ENCODE measurements around the gene ELP4. TPM values are rescaled to one million over a fixed set of nuclear protein-coding genes. Genes with fewer than 3 reads are reported as not detected.

The ELP4 gene
- total and polyA plus RNA-seq, 9 donors: 12.0 to 18.8 (median 15.3) TPM

GRCh38 chr11:31761636-31762035 is 252.1 kb downstream of the ELP4 start:
- Histone ChIP-seq H3K4me1 (ENCODE audit: control insufficient read depth, insufficient read depth, low read length) (no peaks in the 10 kb centered on the region), H3K27ac (ENCODE audit: low read length) (no peak overlapping the region), H3K9me3 (replicated peaks; ENCODE audit: control insufficient read depth, low read depth, low read length) (no peaks in the 10 kb centered on the region), H3K36me3 (ENCODE audit: control insufficient read depth, insufficient read depth, low read length) (no peaks in the 10 kb centered on the region), H3K4me3 (ENCODE audit: low read length) (no peak overlapping the region), H3K27me3 (ENCODE audit: control insufficient read depth, insufficient read depth, low read length) (no peaks in the 10 kb centered on the region)
- no peak for DNase-seq
- WGBS (ENCODE audit: insufficient coverage): no CpG with 5 or more reads among the region's 1 CpG

GRCh38 chr11:31763296-31763695 is 253.7 kb downstream of the ELP4 start:
- Histone ChIP-seq H3K27me3 (ENCODE audit: control insufficient read depth, insufficient read depth, low read length) (no peaks in the 10 kb centered on the region), H3K9me3 (replicated peaks; ENCODE audit: control insufficient read depth, low read depth, low read length) (no peaks in the 10 kb centered on the region)

GRCh38 chr11:31764261-31764660 is 254.7 kb downstream of the ELP4 start:
- H3K27ac ChIP-seq (ENCODE audit: low read length): no peak overlapping the region
- no peaks in the 10 kb centered on the region for H3K9me3 ChIP-seq (replicated peaks; ENCODE audit: control insufficient read depth, low read depth, low read length)
- H3K36me3 ChIP-seq (ENCODE audit: control insufficient read depth, insufficient read depth, low read length): no peaks in the 10 kb centered on the region
- DNase-seq: no peak
- H3K27me3 ChIP-seq (ENCODE audit: control insufficient read depth, insufficient read depth, low read length): no peaks in the 10 kb centered on the region
- H3K4me1 ChIP-seq (ENCODE audit: control insufficient read depth, insufficient read depth, low read length): no peaks in the 10 kb centered on the region
- H3K4me3 ChIP-seq (ENCODE audit: low read length): no peak overlapping the region
- no CpG with 5 or more reads among the region's 5 CpGs for WGBS (ENCODE audit: insufficient coverage)

More at GRCh38 chr11:31763296-31763695, 253.7 kb downstream of the ELP4 start:
- DNase-seq: no peak
- no peak overlapping the region for H3K4me3 ChIP-seq (ENCODE audit: low read length)
- no peaks in the 10 kb centered on the region for H3K36me3 ChIP-seq (ENCODE audit: control insufficient read depth, insufficient read depth, low read length)
- no peak overlapping the region for H3K27ac ChIP-seq (ENCODE audit: low read length)
- H3K4me1 ChIP-seq (ENCODE audit: control insufficient read depth, insufficient read depth, low read length): no peaks in the 10 kb centered on the region

GRCh38 chr11:31764766-31765165 is 255.2 kb downstream of the ELP4 start:
- H3K9me3 ChIP-seq (replicated peaks; ENCODE audit: control insufficient read depth, low read depth, low read length): no peaks in the 10 kb centered on the region
- WGBS (ENCODE audit: insufficient coverage): 20% methylated on average over 1 of the region's 5 CpGs
- H3K36me3 ChIP-seq (ENCODE audit: control insufficient read depth, insufficient read depth, low read length): no peaks in the 10 kb centered on the region
- no peaks in the 10 kb centered on the region for H3K4me1 ChIP-seq (ENCODE audit: control insufficient read depth, insufficient read depth, low read length)
- no peak overlapping the region for H3K4me3 ChIP-seq (ENCODE audit: low read length)
- no peaks in the 10 kb centered on the region for H3K27me3 ChIP-seq (ENCODE audit: control insufficient read depth, insufficient read depth, low read length)
- DNase-seq: peak; percentile 13
- no peak overlapping the region for H3K27ac ChIP-seq (ENCODE audit: low read length)

- DNase-seq: no peak
- no peak overlapping the region for H3K4me3 ChIP-seq (ENCODE audit: low read length)
- H3K9me3 ChIP-seq (replicated peaks; ENCODE audit: control insufficient read depth, low read depth, low read length): no peaks in the 10 kb centered on the region
- no peaks in the 10 kb centered on the region for H3K4me1 ChIP-seq (ENCODE audit: control insufficient read depth, insufficient read depth, low read length)
- H3K27me3 ChIP-seq (ENCODE audit: control insufficient read depth, insufficient read depth, low read length): no peaks in the 10 kb centered on the region
- no peaks in the 10 kb centered on the region for H3K36me3 ChIP-seq (ENCODE audit: control insufficient read depth, insufficient read depth, low read length)
- H3K27ac ChIP-seq (ENCODE audit: low read length): no peak overlapping the region
- WGBS (ENCODE audit: insufficient coverage): no CpG with 5 or more reads among the region's 3 CpGs
Observed at GRCh38 chr11:31767066-31767465, 257.5 kb downstream of the ELP4 start.

- H3K27me3 ChIP-seq (ENCODE audit: control insufficient read depth, insufficient read depth, low read length): no peaks in the 10 kb centered on the region
- no peak overlapping the region for H3K27ac ChIP-seq (ENCODE audit: low read length)
- no CpG with 5 or more reads among the region's 2 CpGs for WGBS (ENCODE audit: insufficient coverage)
- H3K4me1 ChIP-seq (ENCODE audit: control insufficient read depth, insufficient read depth, low read length): no peaks in the 10 kb centered on the region
- no peak overlapping the region for H3K4me3 ChIP-seq (ENCODE audit: low read length)
- H3K36me3 ChIP-seq (ENCODE audit: control insufficient read depth, insufficient read depth, low read length): no peaks in the 10 kb centered on the region
- no peak for DNase-seq
- H3K9me3 ChIP-seq (replicated peaks; ENCODE audit: control insufficient read depth, low read depth, low read length): no peaks in the 10 kb centered on the region
Observed at GRCh38 chr11:31767685-31768084, 258.1 kb downstream of the ELP4 start.

GRCh38 chr11:31768749-31769640 is 259.4 kb downstream of the ELP4 start:
- Histone ChIP-seq H3K4me3 (ENCODE audit: low read length) (no peak overlapping the region), H3K9me3 (replicated peaks; ENCODE audit: control insufficient read depth, low read depth, low read length) (no peaks in the 10 kb centered on the region), H3K27me3 (ENCODE audit: control insufficient read depth, insufficient read depth, low read length) (no peaks in the 10 kb centered on the region), H3K4me1 (ENCODE audit: control insufficient read depth, insufficient read depth, low read length) (no peaks in the 10 kb centered on the region), H3K36me3 (ENCODE audit: control insufficient read depth, insufficient read depth, low read length) (no peaks in the 10 kb centered on the region), H3K27ac (ENCODE audit: low read length) (no peak overlapping the region)
- whole genome bisulfite sequencing (ENCODE audit: insufficient coverage): 65% methylated on average over 4 of the region's 9 CpGs
- DNase-seq: no peak

GRCh38 chr11:31770011-31770700 is 260.6 kb downstream of the ELP4 start:
- Histone ChIP-seq H3K36me3 (ENCODE audit: control insufficient read depth, insufficient read depth, low read length) (no peaks in the 10 kb centered on the region), H3K27me3 (ENCODE audit: control insufficient read depth, insufficient read depth, low read length) (no peaks in the 10 kb centered on the region), H3K4me3 (ENCODE audit: low read length) (no peak overlapping the region), H3K27ac (ENCODE audit: low read length) (no peak overlapping the region), H3K4me1 (ENCODE audit: control insufficient read depth, insufficient read depth, low read length) (no peaks in the 10 kb centered on the region), H3K9me3 (replicated peaks; ENCODE audit: control insufficient read depth, low read depth, low read length) (no peaks in the 10 kb centered on the region)
- DNase-seq: no peak
- WGBS (ENCODE audit: insufficient coverage): 83% methylated on average over 1 of the region's 3 CpGs

- no peaks in the 10 kb centered on the region for H3K27me3 ChIP-seq (ENCODE audit: control insufficient read depth, insufficient read depth, low read length)
- WGBS (ENCODE audit: insufficient coverage): 81% methylated on average over 2 of the region's 2 CpGs
Observed at GRCh38 chr11:31772412-31772811, 262.8 kb downstream of the ELP4 start.

GRCh38 chr11:31779374-31779791 is 269.8 kb downstream of the ELP4 start:
- H3K36me3 ChIP-seq (ENCODE audit: control insufficient read depth, insufficient read depth, low read length): no peaks in the 10 kb centered on the region
- peak; percentile 83 for DNase-seq
- peaks cover 8% of the 10 kb centered on the region for H3K4me1 ChIP-seq (ENCODE audit: control insufficient read depth, insufficient read depth, low read length)
- no peak overlapping the region for H3K4me3 ChIP-seq (ENCODE audit: low read length)
- peaks cover 2% of the 10 kb centered on the region for H3K9me3 ChIP-seq (replicated peaks; ENCODE audit: control insufficient read depth, low read depth, low read length)
- no peaks in the 10 kb centered on the region for H3K27me3 ChIP-seq (ENCODE audit: control insufficient read depth, insufficient read depth, low read length)
- 29% methylated on average over 4 of the region's 6 CpGs for WGBS (ENCODE audit: insufficient coverage)
- peak overlapping the region; percentile 85 for H3K27ac ChIP-seq (ENCODE audit: low read length)

More at GRCh38 chr11:31772412-31772811, 262.8 kb downstream of the ELP4 start:
- no peak for DNase-seq
- Histone ChIP-seq H3K36me3 (ENCODE audit: control insufficient read depth, insufficient read depth, low read length) (no peaks in the 10 kb centered on the region), H3K4me3 (ENCODE audit: low read length) (no peak overlapping the region), H3K9me3 (replicated peaks; ENCODE audit: control insufficient read depth, low read depth, low read length) (peaks cover 2% of the 10 kb centered on the region), H3K27ac (ENCODE audit: low read length) (no peak overlapping the region), H3K4me1 (ENCODE audit: control insufficient read depth, insufficient read depth, low read length) (no peaks in the 10 kb centered on the region)

Measured in muscle of leg (tissue), 11 donors.